BLaER1 treated with 17β-estradiol and CSF1 and Interleukin-3, amounts not matched to agents 10 nM and 100 nM (cell line): Measurements from ENCODE around the gene SLFN12L.
"Not testable (repeated sequence)": the region's sequence is repeated elsewhere in the genome, so short reads cannot be mapped to it uniquely, and the experiment has no call there.

Source experiments
- H3K27ac ChIP-seq, 11 experiments: shearing (Covaris generic); formaldehyde crosslinking; 2 replicates each; pipeline ENCODE4 v1.8.1; 2022
- H3K27me3 ChIP-seq, 11 experiments: shearing (Covaris generic); formaldehyde crosslinking; 2 replicates each; pipeline ENCODE4 v1.8.1; 2022
- H3K36me3 ChIP-seq, 11 experiments: shearing (Covaris generic); formaldehyde crosslinking; 2 replicates each; pipeline ENCODE4 v1.8.1; 2022
- H3K4me1 ChIP-seq, 10 experiments: shearing (Covaris generic); formaldehyde crosslinking; 2 replicates each; pipeline ENCODE4 v1.8.1; 2022
- H3K4me2 ChIP-seq, 11 experiments: shearing (Covaris generic); formaldehyde crosslinking; 2 replicates each; pipeline ENCODE4 v1.8.1; 2022
- H3K4me3 ChIP-seq, 10 experiments: shearing (Covaris generic); formaldehyde crosslinking; 2 replicates each; pipeline ENCODE4 v1.8.1; 2022
- H3K9ac ChIP-seq, 11 experiments: shearing (Covaris generic); formaldehyde crosslinking; 2 replicates each; pipeline ENCODE4 v1.8.1; 2022
- H3K9me3 ChIP-seq, 11 experiments: shearing (Covaris generic); formaldehyde crosslinking; replicated peaks in 1 of 11; 2 replicates each; pipeline ENCODE4 v1.8.1; 2022
- H4K20me1 ChIP-seq, 11 experiments: shearing (Covaris generic); formaldehyde crosslinking; 2 replicates each; pipeline ENCODE4 v1.8.1; 2022
- Cebpa-rat ChIP-seq, 11 experiments: shearing (Covaris generic); IDR thresholded peaks; 2 replicates each; pipeline ENCODE4 v1.8.1; 2022

The SLFN12L gene

DNA sequence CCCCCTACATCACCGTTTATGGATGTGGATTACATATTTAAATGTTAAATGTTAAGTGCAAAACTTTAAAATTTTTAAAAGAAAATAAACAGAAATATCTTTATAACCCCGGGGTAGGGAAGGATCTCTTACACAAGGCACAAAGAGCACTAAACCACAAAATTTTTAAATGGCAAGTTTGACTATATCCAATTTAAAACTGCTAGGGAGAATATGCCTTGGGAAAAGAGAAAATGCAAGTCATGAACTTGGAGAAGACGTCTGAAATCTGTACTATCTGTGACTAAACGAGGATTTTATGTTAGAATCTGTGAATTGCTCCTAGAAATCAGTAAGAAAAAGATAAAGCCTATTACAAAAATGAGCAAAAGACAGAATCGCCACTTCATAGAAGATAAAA is 60.2 kb downstream of the SLFN12L start:
- no peak overlapping the region for H3K4me3 ChIP-seq
- no peaks in the 10 kb centered on the region for H3K36me3 ChIP-seq
- H3K9ac ChIP-seq = no peak overlapping the region
- no peaks in the 10 kb centered on the region for H4K20me1 ChIP-seq
- no peak for TF ChIP-seq Cebpa-rat (IDR thresholded peaks at IDR 0.05)
- no peak overlapping the region for H3K27ac ChIP-seq
- H3K9me3 ChIP-seq = peaks cover 2 to 13% (median 12%) of the 10 kb centered on the region in 11 experiments
- H3K4me1 ChIP-seq = peaks cover 0 to 7% (median 0%) of the 10 kb centered on the region in 10 experiments; a peak in 6 of 20 replicates
- no peaks in the 10 kb centered on the region for H3K27me3 ChIP-seq
- H3K4me2 ChIP-seq = no peak overlapping the region

DNA sequence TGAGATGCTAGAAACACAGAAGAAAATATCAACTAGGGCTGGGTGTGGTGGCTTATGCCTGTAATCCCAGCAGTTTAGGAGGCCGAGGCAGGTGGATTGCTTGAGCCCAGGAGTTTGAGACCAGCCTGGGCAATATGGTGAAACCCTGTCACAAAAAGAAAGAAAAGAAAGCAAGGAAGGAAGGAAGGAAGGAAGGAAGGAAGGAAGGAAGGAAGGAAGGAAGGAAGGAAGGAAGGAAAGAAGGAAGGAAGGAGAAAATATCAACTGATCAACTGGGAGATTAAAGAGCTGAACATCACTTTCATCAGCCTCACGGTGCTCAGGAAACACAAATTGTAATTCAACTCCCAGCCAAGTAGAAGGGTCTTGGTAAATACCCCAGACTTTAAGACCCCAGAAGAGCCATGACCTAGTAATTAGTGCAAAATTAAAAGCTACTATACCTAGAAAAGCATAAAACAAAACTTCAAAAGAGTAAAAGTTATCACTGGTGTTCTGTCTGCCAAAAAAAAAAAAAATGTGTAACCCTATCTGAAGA is 61.1 kb downstream of the SLFN12L start:
- Histone ChIP-seq H3K27ac (no peak overlapping the region), H3K9me3 (peaks cover 0 to 11% (median 7%) of the 10 kb centered on the region in 11 experiments; a peak in 6 of 22 replicates), H3K9ac (no peak overlapping the region), H4K20me1 (no peaks in the 10 kb centered on the region), H3K4me1 (peaks cover 0 to 5% (median 0%) of the 10 kb centered on the region in 10 experiments; a peak in 6 of 20 replicates), H3K4me2 (0 out of 22 replicates have a peak overlapping the region, but pooled peaks of 2 of the 11 experiments have one; percentile 11 to 19), H3K36me3 (no peaks in the 10 kb centered on the region), H3K27me3 (no peaks in the 10 kb centered on the region), H3K4me3 (no peak overlapping the region)
- no peak for TF ChIP-seq Cebpa-rat (IDR thresholded peaks at IDR 0.05)

DNA sequence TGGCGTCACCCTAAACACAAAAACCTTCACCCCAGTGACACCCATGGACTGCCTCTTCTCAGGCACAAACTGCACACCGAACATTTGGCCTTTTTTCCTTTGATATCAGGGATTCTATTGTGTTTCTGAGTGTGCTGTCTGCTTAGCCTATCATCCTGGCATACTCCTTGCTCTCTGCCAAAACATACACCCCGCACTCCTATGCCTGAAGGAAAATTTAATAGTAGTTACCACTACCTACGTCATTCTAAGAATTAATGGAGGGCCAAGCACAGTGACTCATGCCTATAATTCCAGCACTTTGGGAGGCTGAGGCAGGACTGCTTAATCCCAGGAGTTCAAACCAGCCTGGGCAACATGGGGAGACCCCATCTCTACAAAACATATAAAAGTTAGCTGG is 69.0 kb downstream of the SLFN12L start:
- Histone ChIP-seq H3K27me3 (no peaks in the 10 kb centered on the region), H3K27ac (no peak overlapping the region)

GRCh38 chr17:35467824-35468223 is 69.7 kb downstream of the SLFN12L start:
- H3K27ac ChIP-seq = no peak overlapping the region
- no peaks in the 10 kb centered on the region for H3K36me3 ChIP-seq
- no peak overlapping the region for H3K4me3 ChIP-seq
- no peaks in the 10 kb centered on the region for H3K4me1 ChIP-seq
- H4K20me1 ChIP-seq = no peaks in the 10 kb centered on the region
- no peak overlapping the region for H3K9ac ChIP-seq
- H3K9me3 ChIP-seq = peaks cover 0 to 9% (median 0%) of the 10 kb centered on the region in 11 experiments; a peak in 3 of 22 replicates
- H3K27me3 ChIP-seq = no peaks in the 10 kb centered on the region; a peak in 1 of 22 replicates
- TF ChIP-seq Cebpa-rat (IDR thresholded peaks at IDR 0.05) = no peak
- H3K4me2 ChIP-seq = no peak overlapping the region

More for the DNA sequence above, 69.0 kb downstream of the SLFN12L start:
- H3K36me3 ChIP-seq = no peaks in the 10 kb centered on the region
- peaks cover 0 to 11% (median 3%) of the 10 kb centered on the region in 11 experiments; a peak in 3 of 22 replicates for H3K9me3 ChIP-seq
- H3K4me2 ChIP-seq = no peak overlapping the region
- no peak overlapping the region for H3K9ac ChIP-seq
- no peak for TF ChIP-seq Cebpa-rat (IDR thresholded peaks at IDR 0.05)
- H3K4me3 ChIP-seq = no peak overlapping the region
- no peaks in the 10 kb centered on the region for H4K20me1 ChIP-seq
- no peaks in the 10 kb centered on the region for H3K4me1 ChIP-seq

DNA sequence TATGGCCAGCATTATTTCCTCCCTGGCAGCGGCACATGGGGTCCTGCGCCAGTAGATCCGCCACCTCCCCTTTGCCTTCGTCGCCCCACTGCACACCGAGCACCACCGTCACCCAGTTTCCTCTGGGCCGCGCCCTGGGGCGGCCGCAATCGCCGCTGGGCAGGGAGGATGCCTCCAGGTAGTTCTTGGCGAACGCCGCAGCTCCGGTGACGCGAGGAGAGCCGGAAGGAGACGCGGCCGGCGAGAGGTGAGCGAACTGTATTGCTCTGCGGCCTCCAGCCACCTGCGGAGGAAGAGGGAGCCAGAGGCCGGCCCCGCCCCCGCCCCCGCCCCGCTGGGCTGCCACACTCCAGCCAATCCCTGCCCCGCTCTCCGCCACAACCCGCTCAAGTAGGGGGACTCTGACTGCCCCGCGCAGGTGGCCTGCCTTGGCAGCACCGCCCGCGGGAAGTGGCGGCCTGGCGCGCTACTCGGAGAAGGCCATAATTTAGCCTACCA is 77.1 kb downstream of the SLFN12L start:
- Histone ChIP-seq H3K4me3 (peak overlapping the region; percentile 17 to 65 (median 46); a peak in 18 of 20 replicates), H3K4me1 (peaks cover 0 to 20% (median 14%) of the 10 kb centered on the region in 10 experiments; a peak in 17 of 20 replicates), H3K9ac (peak overlapping the region in 1 of 11 experiments; percentile 43; a peak in 1 of 22 replicates), H3K9me3 (0 out of 22 replicates have a peak, but pooled peaks cover 0 to 4% (median 0%) of the 10 kb centered on the region in 11 experiments), H4K20me1 (no peaks in the 10 kb centered on the region), H3K27ac (no peak overlapping the region), H3K4me2 (peak overlapping the region; percentile 73 to 93 (median 82)), H3K27me3 (peaks cover 0 to 21% (median 0%) of the 10 kb centered on the region in 11 experiments; a peak in 7 of 22 replicates), H3K36me3 (no peaks in the 10 kb centered on the region)
- TF ChIP-seq Cebpa-rat (IDR thresholded peaks at IDR 0.05) = no peak

DNA sequence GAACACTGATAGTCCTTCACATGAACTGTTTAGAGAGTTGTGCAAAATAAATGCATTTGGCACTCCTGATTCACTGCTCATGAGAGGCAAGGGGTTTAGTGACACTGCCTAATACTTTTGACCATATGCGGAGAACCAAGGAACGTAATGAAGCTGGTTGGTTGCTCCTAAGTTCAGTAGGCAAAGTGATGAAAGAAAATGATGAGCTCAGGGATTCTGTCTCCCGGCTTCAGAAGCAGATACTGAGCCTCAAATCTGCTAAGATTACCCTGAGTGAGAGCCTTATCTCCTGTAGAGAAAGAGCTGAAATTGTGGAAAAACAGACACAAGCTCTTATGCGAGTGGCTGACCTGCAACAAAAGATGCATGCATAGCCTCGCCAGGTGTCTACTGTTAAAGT is 83.4 kb downstream of the SLFN12L start:
- H3K4me3 ChIP-seq, H3K4me1 ChIP-seq, H3K4me2 ChIP-seq, H3K9ac ChIP-seq, H3K36me3 ChIP-seq, H4K20me1 ChIP-seq, H3K27ac ChIP-seq: not testable (repeated sequence)
- Histone ChIP-seq H3K9me3 (peaks cover 0 to 18% (median 13%) of the 10 kb centered on the region in 11 experiments; a peak in 13 of 22 replicates), H3K27me3 (peaks cover 7 to 16% (median 15%) of the 10 kb centered on the region in 11 experiments)

GRCh38 chr17:35453171-35453570 is 84.3 kb downstream of the SLFN12L start:
- peaks cover 14 to 17% (median 16%) of the 10 kb centered on the region in 10 experiments; a peak in 19 of 20 replicates for H3K4me1 ChIP-seq
- no peaks in the 10 kb centered on the region for H3K36me3 ChIP-seq
- TF ChIP-seq Cebpa-rat (IDR thresholded peaks at IDR 0.05) = no peak
- no peak overlapping the region for H3K27ac ChIP-seq
- H3K9ac ChIP-seq = no peak overlapping the region
- no peaks in the 10 kb centered on the region for H4K20me1 ChIP-seq
- no peak overlapping the region for H3K4me2 ChIP-seq
- H3K9me3 ChIP-seq = peaks cover 0 to 18% (median 13%) of the 10 kb centered on the region in 11 experiments; a peak in 13 of 22 replicates
- peaks cover 16 to 24% (median 21%) of the 10 kb centered on the region in 11 experiments for H3K27me3 ChIP-seq
- H3K4me3 ChIP-seq = no peak overlapping the region

- peaks cover 22 to 32% (median 27%) of the 10 kb centered on the region in 10 experiments for H3K4me1 ChIP-seq
- peaks cover 16 to 25% (median 21%) of the 10 kb centered on the region in 11 experiments for H3K27me3 ChIP-seq
- H3K4me2 ChIP-seq = peak overlapping the region; percentile 82 to 94 (median 90)
- TF ChIP-seq Cebpa-rat (IDR thresholded peaks at IDR 0.05) = no peak
- no peaks in the 10 kb centered on the region for H3K36me3 ChIP-seq
- peak overlapping the region; percentile 23 to 71 (median 56); a peak in 17 of 20 replicates for H3K4me3 ChIP-seq
- H4K20me1 ChIP-seq = no peaks in the 10 kb centered on the region
- 0 out of 22 replicates have a peak overlapping the region, but pooled peaks of 2 of the 11 experiments have one; percentile 77 to 83 for H3K27ac ChIP-seq
- peak overlapping the region in 7 of 11 experiments; percentile 29 to 74 (median 39); a peak in 7 of 22 replicates for H3K9ac ChIP-seq
- H3K9me3 ChIP-seq = peaks cover 0 to 11% (median 6%) of the 10 kb centered on the region in 11 experiments; a peak in 13 of 22 replicates
Observed at GRCh38 chr17:35449371-35449931, 88.0 kb downstream of the SLFN12L start.

- H3K9me3 ChIP-seq = peaks cover 0 to 5% (median under 1%) of the 10 kb centered on the region in 11 experiments; a peak in 7 of 22 replicates
- H3K27me3 ChIP-seq = peaks cover 16 to 25% (median 21%) of the 10 kb centered on the region in 11 experiments
- peak overlapping the region in 8 of 11 experiments; percentile 66 to 80 (median 76); a peak in 13 of 22 replicates for H3K9ac ChIP-seq
- H4K20me1 ChIP-seq = no peaks in the 10 kb centered on the region
- peak overlapping the region in 10 of 11 experiments; percentile 46 to 83 (median 78); a peak in 17 of 22 replicates for H3K27ac ChIP-seq
- peaks cover 22 to 32% (median 27%) of the 10 kb centered on the region in 10 experiments for H3K4me1 ChIP-seq
- TF ChIP-seq Cebpa-rat (IDR thresholded peaks at IDR 0.05) = no peak
- no peaks in the 10 kb centered on the region for H3K36me3 ChIP-seq
- H3K4me2 ChIP-seq = peak overlapping the region; percentile 82 to 94 (median 90)
- peak overlapping the region; percentile 53 to 71 (median 60) for H3K4me3 ChIP-seq
Observed at GRCh38 chr17:35448899-35449227, 88.6 kb downstream of the SLFN12L start.
